Activated CD8-positive, alpha-beta memory T cell treated with anti-CD3 and anti-CD28 coated beads for 36 hours (primary cell): ENCODE measurements around the gene SCN10A. TPM values are rescaled to one million over a fixed set of nuclear protein-coding genes. Genes with fewer than 3 reads are reported as not detected.

Experiments used
- CTCF ChIA-PET: fragments of 350-600 bp; sonication (Branson Sonifier 250); formaldehyde crosslinking; loops from one replicate; lab custom pipeline; 2021; ENCODE audit warnings: antibody characterized with exemption; lab: Charles Lee
- POLR2A ChIA-PET: fragments of 350-600 bp; sonication (Branson Sonifier 250); formaldehyde crosslinking; loops from one replicate; lab custom pipeline; 2021; ENCODE audit warnings: antibody characterized with exemption; lab: Charles Lee
- total RNA-seq, 2 experiments: library from RNA; stranded (reverse); gene quantifications; one replicate each; pipeline ENCODE4 v1.2.3, GENCODE V29; 2021

Gene SCN10A
- total RNA-seq, 2 experiments from 2014 or later = not detected

DNA sequence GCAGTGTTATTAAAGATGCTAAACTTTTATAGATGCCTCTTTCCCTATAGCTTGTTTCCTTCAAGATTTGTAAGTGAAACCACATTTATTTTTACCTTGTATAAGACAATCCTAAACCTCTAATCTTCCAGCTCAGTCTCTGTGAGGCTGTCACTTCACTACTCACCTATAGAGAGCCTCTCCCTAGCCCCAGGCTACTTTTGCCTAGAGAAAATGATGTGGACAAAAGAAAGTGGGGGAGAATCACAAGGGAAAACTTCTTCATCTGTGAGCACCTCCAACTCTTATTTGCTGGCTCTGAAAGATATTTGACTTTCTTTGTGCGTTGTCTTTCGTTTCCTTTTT, 91.7 kb downstream of the SCN10A start:
- ChIA-PET POLR2A (no interaction called here), CTCF (no interaction called here)

GRCh38 chr3:38723569-38724391, 92.2 kb downstream of the SCN10A start:
- POLR2A ChIA-PET = no interaction called here
- CTCF ChIA-PET = no interaction called here

DNA sequence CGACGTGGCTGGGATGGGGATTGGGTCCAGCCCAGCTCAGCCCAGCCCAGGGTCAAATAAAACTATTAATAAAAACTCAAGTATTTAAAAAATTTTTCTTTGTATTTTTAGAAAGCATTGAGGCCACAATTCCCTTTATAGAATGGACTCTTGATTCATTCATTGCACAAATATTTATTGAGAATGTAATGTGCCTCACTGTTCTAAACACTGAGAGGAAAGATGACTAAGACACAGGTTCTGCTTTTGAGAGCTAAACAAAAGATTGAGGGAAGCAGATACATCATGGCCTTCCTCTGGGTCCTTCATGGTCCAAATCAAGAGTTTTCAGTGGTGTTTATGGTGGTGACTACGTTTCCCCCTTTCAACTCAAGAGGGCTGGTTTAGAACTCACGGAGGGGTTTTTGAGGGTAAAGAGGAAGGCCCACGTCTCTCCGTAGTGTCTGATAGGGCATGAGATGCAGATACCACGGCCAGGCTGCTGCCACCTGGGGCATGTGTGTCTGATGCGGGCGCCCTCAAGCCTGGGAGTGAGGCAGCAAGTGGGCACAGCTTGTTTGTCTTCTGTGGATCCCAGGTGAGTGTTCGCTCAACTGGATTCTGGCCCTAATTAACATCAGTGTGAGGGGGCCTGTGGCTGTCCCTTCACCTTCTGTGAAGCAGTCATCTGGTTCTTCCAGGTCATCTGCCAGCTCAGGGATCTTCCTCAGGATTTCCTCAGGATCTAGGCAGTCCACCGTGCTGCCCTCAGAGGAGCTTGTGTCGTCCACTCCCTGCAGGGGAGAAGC, 93.0 kb downstream of the SCN10A start:
- ChIA-PET POLR2A (no interaction called here), CTCF (no interaction called here)

- CTCF ChIA-PET = no interaction called here
- POLR2A ChIA-PET = no interaction called here
These were observed 94.7 kb downstream of the SCN10A start for GRCh38 chr3:38721207-38721772.

DNA sequence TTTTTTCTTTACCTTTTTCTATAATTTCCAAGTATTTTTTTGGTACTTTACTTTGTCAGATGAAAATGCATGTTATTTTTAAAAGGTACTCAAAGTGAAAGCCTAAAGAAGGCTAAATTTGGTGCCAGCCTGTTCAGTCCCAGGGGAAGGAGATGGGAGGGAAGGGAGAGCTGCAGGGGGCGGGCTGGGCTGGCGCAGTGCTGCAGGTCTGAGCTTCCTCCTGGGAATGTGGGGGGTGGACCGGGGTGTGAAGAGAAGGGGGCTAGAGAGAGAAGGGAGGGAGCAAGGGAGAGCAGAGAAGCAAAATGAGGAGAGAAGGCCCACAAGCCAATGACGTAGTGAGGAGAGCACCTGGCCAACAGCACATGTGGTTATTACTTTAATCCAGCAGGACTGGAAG, 95.6 kb downstream of the SCN10A start:
- ChIA-PET POLR2A (no interaction called here), CTCF (no interaction called here)

- ChIA-PET CTCF (no interaction called here), POLR2A (no interaction called here)
These were observed 98.4 kb downstream of the SCN10A start for GRCh38 chr3:38717355-38718240.

DNA sequence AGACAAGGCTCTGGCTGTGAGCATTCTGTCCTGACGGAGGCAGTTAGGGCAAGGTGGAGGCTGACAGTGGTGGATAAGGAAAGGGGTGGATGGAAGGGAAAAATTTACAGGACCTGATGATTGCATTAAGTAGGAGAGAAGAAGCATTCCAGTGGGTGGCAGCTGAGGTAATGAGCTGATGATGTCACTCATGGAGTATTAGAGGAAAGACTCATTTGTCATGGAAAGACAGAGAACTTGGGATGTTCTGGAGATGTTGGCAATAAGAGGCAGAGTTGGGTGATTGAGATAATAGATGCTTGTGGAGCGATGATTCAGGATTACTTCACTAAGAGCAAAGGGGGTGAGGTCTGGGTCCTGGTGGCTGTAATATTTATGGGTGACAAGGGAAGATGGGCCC, 102.9 kb downstream of the SCN10A start:
- CTCF ChIA-PET = no interaction called here

GRCh38 chr3:38711321-38711720, 104.7 kb downstream of the SCN10A start:
- POLR2A ChIA-PET = no interaction called here

More for the DNA sequence above, 102.9 kb downstream of the SCN10A start:
- POLR2A ChIA-PET = no interaction called here

GRCh38 chr3:38707730-38708129, 108.3 kb downstream of the SCN10A start:
- ChIA-PET CTCF (no interaction called here), POLR2A (no interaction called here)

More at GRCh38 chr3:38711321-38711720, 104.7 kb downstream of the SCN10A start:
- CTCF ChIA-PET = no interaction called here

DNA sequence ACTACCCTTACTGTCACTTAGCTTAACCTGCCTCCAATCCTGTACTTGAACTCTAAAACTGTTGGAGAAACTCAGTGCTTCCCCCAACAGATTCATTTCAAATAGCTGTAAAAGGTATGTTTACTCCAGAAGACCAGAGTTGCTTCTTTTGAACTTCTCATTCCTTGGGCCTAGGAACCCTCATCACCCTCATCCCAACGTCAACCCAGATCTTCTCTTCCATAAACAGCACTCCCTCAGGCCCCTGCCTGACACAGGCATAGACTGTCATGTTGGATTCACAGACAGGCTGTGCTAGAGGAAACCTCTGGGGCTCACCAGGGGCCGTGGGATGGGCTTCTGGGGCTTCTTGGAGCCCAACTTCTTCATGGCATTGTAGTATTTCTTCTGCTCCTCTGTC, 109.1 kb downstream of the SCN10A start:
- CTCF ChIA-PET = no interaction called here
- POLR2A ChIA-PET = no interaction called here

GRCh38 chr3:38702231-38702630, 113.8 kb downstream of the SCN10A start:
- POLR2A ChIA-PET = no interaction called here
- CTCF ChIA-PET = no interaction called here

- ChIA-PET POLR2A (no interaction called here), CTCF (no interaction called here)
These were observed 117.3 kb downstream of the SCN10A start for GRCh38 chr3:38698760-38699159.

- ChIA-PET CTCF (no interaction called here), POLR2A (no interaction called here)
These were observed 118.0 kb downstream of the SCN10A start for GRCh38 chr3:38698061-38698460.

DNA sequence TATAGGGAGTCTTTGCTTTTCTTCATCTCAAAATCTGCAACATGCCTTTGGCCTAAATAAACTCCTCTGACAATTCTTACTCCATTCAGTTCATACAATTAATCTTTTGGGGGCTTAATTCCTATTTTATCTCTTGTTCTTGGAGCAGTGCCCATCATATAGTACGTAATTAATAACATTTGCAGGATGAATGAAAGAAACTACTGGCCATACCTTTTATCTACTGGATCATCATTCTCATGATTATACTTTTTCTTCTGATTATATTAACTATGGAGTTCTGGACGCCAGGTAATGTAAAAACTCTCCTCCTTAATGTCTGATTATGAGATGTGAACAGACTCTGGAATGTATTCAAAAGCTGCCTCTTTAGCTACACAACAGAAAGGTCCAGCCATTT, 120.0 kb downstream of the SCN10A start:
- CTCF ChIA-PET = no interaction called here
- POLR2A ChIA-PET = no interaction called here

GRCh38 chr3:38690185-38690584, 125.8 kb downstream of the SCN10A start:
- CTCF ChIA-PET = no interaction called here
- POLR2A ChIA-PET = no interaction called here

GRCh38 chr3:38689774-38690173, 126.2 kb downstream of the SCN10A start:
- CTCF ChIA-PET = no interaction called here
- POLR2A ChIA-PET = no interaction called here

- ChIA-PET POLR2A (no interaction called here), CTCF (no interaction called here)
These were observed 126.7 kb downstream of the SCN10A start for GRCh38 chr3:38689346-38689745.

DNA sequence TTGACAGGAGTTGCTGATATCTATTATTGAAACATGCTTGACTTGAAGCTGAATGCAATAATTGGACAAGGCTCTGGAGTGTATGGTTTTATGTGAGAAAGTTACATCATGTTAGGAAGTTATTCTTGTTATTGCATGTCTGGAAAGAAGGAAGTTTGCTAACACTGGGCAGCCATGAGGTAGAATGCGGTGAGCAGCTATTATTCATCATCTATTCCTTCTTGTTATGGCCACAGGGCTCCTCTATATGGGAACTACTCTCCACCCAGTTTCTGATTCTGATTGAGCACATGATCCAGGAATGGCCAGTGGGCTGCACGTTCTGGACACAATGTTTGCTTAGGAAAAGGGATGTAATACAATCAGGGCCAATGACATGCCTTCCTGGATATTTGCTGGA, 128.7 kb downstream of the SCN10A start:
- POLR2A ChIA-PET = no interaction called here

GRCh38 chr3:38684546-38684945, 131.5 kb downstream of the SCN10A start:
- ChIA-PET CTCF (no interaction called here), POLR2A (no interaction called here)

More for the DNA sequence above, 128.7 kb downstream of the SCN10A start:
- CTCF ChIA-PET = no interaction called here

- ChIA-PET POLR2A (no interaction called here), CTCF (no interaction called here)
These were observed 146.3 kb downstream of the SCN10A start for GRCh38 chr3:38669668-38670067.
